Fibroblast of mammary gland (primary cell): ENCODE measurements around the gene JUNB.

Experiments
- DNase-seq: peaks from one replicate; pipeline ENCODE4 v3.0.0-alpha.2; 2010; ENCODE audit warnings: low read depth
- H3K4me3 ChIP-seq: 2 replicates; pipeline ENCODE4 v1.5.1; 2011; ENCODE audit warnings: low read depth, mild to moderate bottlenecking, low read length, moderate library complexity; ENCODE audit not compliant: control insufficient read depth
- TF ChIP-seq, protein P1 (sequence below): conservative IDR thresholded peaks from 2 replicates; pipeline ENCODE4 v1.5.1; 2011; ENCODE audit warnings: low read depth, low read length, inconsistent platforms; ENCODE audit not compliant: control insufficient read depth, insufficient read depth

The JUNB gene

DNA sequence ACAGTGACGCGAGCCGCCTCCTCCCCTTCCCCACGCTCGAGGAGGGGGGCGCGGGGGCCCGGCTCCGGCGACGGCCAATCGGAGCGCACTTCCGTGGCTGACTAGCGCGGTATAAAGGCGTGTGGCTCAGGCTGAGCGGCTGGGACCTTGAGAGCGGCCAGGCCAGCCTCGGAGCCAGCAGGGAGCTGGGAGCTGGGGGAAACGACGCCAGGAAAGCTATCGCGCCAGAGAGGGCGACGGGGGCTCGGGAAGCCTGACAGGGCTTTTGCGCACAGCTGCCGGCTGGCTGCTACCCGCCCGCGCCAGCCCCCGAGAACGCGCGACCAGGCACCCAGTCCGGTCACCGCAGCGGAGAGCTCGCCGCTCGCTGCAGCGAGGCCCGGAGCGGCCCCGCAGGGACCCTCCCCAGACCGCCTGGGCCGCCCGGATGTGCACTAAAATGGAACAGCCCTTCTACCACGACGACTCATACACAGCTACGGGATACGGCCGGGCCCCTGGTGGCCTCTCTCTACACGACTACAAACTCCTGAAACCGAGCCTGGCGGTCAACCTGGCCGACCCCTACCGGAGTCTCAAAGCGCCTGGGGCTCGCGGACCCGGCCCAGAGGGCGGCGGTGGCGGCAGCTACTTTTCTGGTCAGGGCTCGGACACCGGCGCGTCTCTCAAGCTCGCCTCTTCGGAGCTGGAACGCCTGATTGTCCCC lies at the start of gene JUNB:
Gene JUNB (plus strand): TSS at position 142 of the 706 bp plus-strand sequence. CDS start 286 bp downstream, at position 428.
- DNase-seq: peak; percentile 95
- H3K4me3 ChIP-seq: peak within 1 kb of the TSS; percentile 88
- TF ChIP-seq, protein P1, sequence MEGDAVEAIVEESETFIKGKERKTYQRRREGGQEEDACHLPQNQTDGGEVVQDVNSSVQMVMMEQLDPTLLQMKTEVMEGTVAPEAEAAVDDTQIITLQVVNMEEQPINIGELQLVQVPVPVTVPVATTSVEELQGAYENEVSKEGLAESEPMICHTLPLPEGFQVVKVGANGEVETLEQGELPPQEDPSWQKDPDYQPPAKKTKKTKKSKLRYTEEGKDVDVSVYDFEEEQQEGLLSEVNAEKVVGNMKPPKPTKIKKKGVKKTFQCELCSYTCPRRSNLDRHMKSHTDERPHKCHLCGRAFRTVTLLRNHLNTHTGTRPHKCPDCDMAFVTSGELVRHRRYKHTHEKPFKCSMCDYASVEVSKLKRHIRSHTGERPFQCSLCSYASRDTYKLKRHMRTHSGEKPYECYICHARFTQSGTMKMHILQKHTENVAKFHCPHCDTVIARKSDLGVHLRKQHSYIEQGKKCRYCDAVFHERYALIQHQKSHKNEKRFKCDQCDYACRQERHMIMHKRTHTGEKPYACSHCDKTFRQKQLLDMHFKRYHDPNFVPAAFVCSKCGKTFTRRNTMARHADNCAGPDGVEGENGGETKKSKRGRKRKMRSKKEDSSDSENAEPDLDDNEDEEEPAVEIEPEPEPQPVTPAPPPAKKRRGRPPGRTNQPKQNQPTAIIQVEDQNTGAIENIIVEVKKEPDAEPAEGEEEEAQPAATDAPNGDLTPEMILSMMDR: no peak

DNA sequence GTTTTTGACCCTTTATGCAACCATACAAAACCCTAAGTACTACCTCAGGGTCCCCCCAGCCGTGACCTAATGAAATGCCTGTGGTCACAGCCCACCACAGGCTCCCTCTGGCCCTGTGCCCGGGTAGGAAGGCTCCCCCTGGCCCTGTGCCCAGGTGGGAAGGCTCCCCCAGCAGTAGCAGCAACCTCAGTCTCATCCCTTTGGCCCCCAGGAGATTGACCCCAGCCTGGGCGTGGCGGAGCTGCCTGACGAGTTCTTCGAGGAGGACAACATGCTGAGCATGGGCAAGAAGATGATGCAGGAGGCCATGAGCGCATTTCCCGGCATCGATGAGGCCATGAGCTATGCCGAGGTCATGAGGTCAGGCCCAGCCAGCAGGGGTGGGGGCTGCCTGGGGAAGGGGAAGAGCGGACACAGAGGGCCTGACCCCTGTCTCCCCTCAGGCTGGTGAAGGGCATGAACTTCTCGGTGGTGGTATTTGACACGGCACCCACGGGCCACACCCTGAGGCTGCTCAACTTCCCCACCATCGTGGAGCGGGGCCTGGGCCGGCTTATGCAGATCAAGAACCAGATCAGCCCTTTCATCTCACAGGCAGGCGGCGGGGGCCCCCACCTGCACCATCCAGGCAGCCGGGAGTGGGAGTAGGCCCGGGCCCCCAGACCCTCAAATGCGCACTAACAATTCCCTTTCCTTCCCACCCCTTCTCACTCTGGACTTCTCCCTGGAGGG lies 46.0 kb upstream of the JUNB start:
- no peak overlapping the region for H3K4me3 ChIP-seq
- no peak for DNase-seq
- TF ChIP-seq, protein P1: no peak

DNA sequence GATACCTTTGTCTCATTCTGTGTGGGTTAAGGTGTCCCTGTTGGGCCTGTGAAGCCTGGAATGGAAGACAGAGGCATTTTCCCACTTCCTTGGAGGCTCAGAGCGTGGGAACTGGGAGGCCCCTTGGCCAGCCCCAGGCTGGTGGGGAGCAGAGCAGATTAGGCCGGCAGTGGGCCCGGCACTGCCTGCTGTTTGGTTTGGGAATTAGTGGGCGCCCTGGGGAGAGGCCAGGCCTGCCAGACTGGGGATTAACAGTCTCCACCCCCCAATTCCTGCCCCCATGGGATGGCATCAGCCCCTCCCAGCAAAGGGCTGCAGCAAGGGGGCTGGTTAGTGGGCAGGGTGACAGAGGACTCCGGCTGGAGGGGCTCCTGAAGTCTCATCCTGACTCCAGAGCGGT lies 42.8 kb upstream of the JUNB start:
- H3K4me3 ChIP-seq: no peak overlapping the region
- TF ChIP-seq, protein P1: no peak
- no peak for DNase-seq

DNA sequence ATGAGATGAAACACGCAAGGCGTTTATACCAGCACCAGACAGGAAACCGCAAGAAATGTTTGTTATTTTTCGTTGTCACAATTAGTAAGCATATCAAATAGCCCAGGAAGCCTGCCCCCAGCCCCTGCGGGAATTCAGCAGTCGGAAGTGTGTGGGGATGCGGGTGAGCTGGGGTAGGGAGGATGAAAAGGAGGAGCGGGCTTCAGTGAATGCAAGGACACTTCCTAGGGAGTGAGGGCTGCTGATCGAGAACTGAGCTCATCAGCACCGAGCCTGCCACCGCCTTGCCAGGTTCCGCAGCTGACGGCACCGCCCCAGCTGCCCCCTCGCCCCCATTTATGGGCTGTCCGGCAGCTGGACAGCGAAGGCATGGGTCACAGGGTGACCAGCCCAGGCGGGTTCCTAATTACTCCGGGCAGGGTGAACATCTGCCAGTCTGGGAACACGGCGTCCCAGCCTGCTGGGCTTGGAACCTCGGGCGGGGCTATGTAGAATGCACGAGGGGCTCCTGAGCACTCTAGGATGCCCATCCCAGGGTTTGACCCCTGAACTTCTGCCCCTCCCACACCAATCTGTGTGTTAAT lies 41.3 kb upstream of the JUNB start:
- peak; percentile 30 for DNase-seq
- H3K4me3 ChIP-seq: no peak overlapping the region
- TF ChIP-seq, protein P1: no peak

DNA sequence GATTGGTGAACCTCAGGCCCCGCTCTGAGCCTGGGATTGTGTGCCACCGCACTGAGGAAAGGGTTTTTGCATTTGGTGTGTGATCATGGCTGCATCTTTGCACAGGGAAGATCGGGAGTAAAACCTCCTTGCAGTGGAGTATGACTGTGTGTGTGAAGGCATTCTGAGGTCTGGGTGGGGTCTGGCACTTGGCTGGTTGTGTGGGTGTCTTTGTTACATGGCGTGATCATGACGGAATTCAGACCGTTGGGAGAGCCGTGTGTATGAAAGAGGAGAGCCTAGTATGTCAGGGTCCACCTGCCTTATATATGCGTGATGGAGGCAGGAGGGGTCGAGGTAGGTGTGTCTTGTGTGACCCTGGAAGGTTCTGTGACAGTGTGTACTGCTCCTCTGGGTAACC lies 40.4 kb upstream of the JUNB start:
- TF ChIP-seq, protein P1: no peak
- H3K4me3 ChIP-seq: no peak overlapping the region
- DNase-seq: peak; percentile 64

DNA sequence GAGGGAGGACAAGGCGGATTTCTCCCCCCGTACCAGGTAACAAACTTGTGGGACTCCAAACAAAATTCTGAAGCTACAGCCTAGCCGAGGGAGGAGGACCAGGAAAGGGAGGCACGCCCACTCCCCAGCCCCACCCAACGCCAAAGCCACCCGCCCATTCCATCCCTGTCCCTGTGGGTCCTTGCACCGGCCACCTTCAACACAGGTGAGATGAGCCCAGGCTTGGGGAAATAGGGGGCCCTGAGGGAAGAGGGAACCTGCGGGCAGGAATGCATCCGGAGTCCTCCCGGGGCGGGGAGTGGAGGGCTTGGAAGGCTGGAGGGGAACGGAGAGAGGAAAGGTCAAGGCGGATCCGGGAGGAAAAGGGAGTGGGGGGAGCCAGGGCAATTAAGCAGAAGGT lies 39.7 kb upstream of the JUNB start, which contains the start of gene BEST2:
Gene BEST2 (plus strand): TSS at position 157 of the 400 bp plus-strand sequence. CDS start 802 bp downstream, outside the sequence.
- no peak within 1 kb of the TSS for H3K4me3 ChIP-seq
- TF ChIP-seq, protein P1: no peak
- DNase-seq: no peak
